PC-3 (cell line): ENCODE measurements around the gene ENO1. TPM values are rescaled to one million over a fixed set of nuclear protein-coding genes. Genes with fewer than 3 reads are reported as not detected.
"Not testable (repeated sequence)": the region's sequence is repeated elsewhere in the genome, so short reads cannot be mapped to it uniquely, and the experiment has no call there.

Experiments used
- ATAC-seq: fragments of 200-7000 bp; cut with Tn5 transposase; 2 replicates; pipeline ENCODE4 v1.9.1; 2020; ENCODE audit warnings: mild to moderate bottlenecking, moderate library complexity
- BruUV-seq: library from RNA; stranded (reverse); fragments of 400-500 nt; replicated peaks from 2 replicates; lab custom pipeline; 2021; lab: Mats Ljungman, UMichigan
- CTCF ChIA-PET: fragments of 300-600 bp; sonication (Branson Sonifier 250); formaldehyde crosslinking; loops from one replicate; lab custom pipeline; 2022; ENCODE audit warnings: antibody characterized with exemption; lab: Charles Lee
- POLR2A ChIA-PET: fragments of 300-600 bp; sonication (Branson Sonifier 250); formaldehyde crosslinking; loops from one replicate; lab custom pipeline; 2022; ENCODE audit warnings: antibody characterized with exemption; ENCODE audit not compliant: unreplicated experiment; lab: Charles Lee
- DNase-seq: peaks from one replicate; pipeline ENCODE4 v3.0.0-alpha.2; 2015
- H2AFZ ChIP-seq: fragments of 300-600 bp; sonication (generic); 2 replicates; pipeline ENCODE4 v1.6.0; 2016; ENCODE audit warnings: antibody characterized with exemption, low read length
- H3F3A ChIP-seq: fragments of 300-600 bp; sonication (generic); one replicate; pipeline ENCODE4 v1.6.0; 2017; ENCODE audit warnings: antibody characterized with exemption, low read length, control low read depth, mild to moderate bottlenecking; ENCODE audit not compliant: unreplicated experiment
- H3K27ac ChIP-seq: fragments of 300-600 bp; sonication (generic); 2 replicates; pipeline ENCODE4 v1.5.1; 2016; ENCODE audit warnings: mild to moderate bottlenecking, low read length
- H3K27me3 ChIP-seq: fragments of 300-600 bp; sonication (generic); 2 replicates; pipeline ENCODE4 v1.6.1; 2016; ENCODE audit warnings: low read length, mixed read lengths
- H3K36me3 ChIP-seq: fragments of 300-600 bp; sonication (generic); 2 replicates; pipeline ENCODE4 v1.6.1; 2016; ENCODE audit warnings: low read depth, mixed run types, low read length, mixed read lengths
- H3K4me1 ChIP-seq: fragments of 300-600 bp; sonication (generic); 2 replicates; pipeline ENCODE4 v1.5.1; 2016; ENCODE audit warnings: low read length; ENCODE audit not compliant: insufficient read depth
- H3K4me2 ChIP-seq: fragments of 300-600 bp; sonication (generic); 2 replicates; pipeline ENCODE4 v1.6.0; 2016; ENCODE audit warnings: low read length
- H3K4me3 ChIP-seq: fragments of 300-600 bp; sonication (generic); 2 replicates; pipeline ENCODE4 v1.5.1; 2016; ENCODE audit warnings: mild to moderate bottlenecking, low read length, mixed read lengths
- H3K79me2 ChIP-seq: fragments of 300-600 bp; sonication (generic); 2 replicates; pipeline ENCODE4 v1.6.1; 2017; ENCODE audit warnings: low read length, mixed read lengths
- H3K9ac ChIP-seq: fragments of 300-600 bp; sonication (generic); 2 replicates; pipeline ENCODE4 v1.6.0; 2016; ENCODE audit warnings: mild to moderate bottlenecking, low read length
- H3K9me2 ChIP-seq: fragments of 300-600 bp; sonication (generic); replicated peaks from 2 replicates; pipeline ENCODE4 v1.6.1; 2016; ENCODE audit warnings: mixed run types, low read length, mixed read lengths
- H3K9me3 ChIP-seq: fragments of 300-600 bp; sonication (generic); 2 replicates; pipeline ENCODE4 v1.6.1; 2016; ENCODE audit warnings: low read length, mixed read lengths
- H4K20me1 ChIP-seq: fragments of 300-600 bp; sonication (generic); 2 replicates; pipeline ENCODE4 v1.6.1; 2016; ENCODE audit warnings: low read length, mixed read lengths
- CTCF ChIP-seq: fragments of 300-600 bp; sonication (generic); conservative IDR thresholded peaks from 2 replicates; pipeline ENCODE4 v1.5.1; 2017; ENCODE audit warnings: antibody characterized with exemption, low read depth, mild to moderate bottlenecking, low read length
- EZH2 ChIP-seq: fragments of 300-600 bp; sonication (generic); IDR thresholded peaks from one replicate; pipeline ENCODE4 v1.6.1; 2017; ENCODE audit warnings: antibody characterized with exemption, mild to moderate bottlenecking, low read length; ENCODE audit not compliant: unreplicated experiment
- EZH2phosphoT487 ChIP-seq: fragments of 300-600 bp; sonication (generic); IDR thresholded peaks from 2 replicates; pipeline ENCODE4 v1.6.1; 2018; ENCODE audit warnings: mild to moderate bottlenecking, antibody characterized with exemption, low read length, borderline replicate concordance
- intact Hi-C: fragments of 100-400 bp; cut with micrococcal nuclease; formaldehyde crosslinking; loops from 2 replicates; pipeline ENCODE4 v1.9.0; 2023
- total RNA-seq: library from RNA; depleted of rRNA; stranded (reverse); fragments of >200 nt; gene quantifications from 2 replicates; pipeline ENCODE4 v1.2.3, GENCODE V29; 2014

The ENO1 gene
- total RNA-seq, 1 experiment from 2014 or later, result 3,712 TPM

- BruUV-seq, result no TSS peak
- POLR2A ChIA-PET, result no interaction called here
These were observed 57.4 kb downstream of the ENO1 start for GRCh38 chr1:8821084-8821483.

GRCh38 chr1:8818789-8819188, 59.7 kb downstream of the ENO1 start:
- H2AFZ ChIP-seq, H3K9me3 ChIP-seq, CTCF ChIA-PET, BruUV-seq, H3K9ac ChIP-seq, intact Hi-C loops, H3K27ac ChIP-seq, DNase-seq, POLR2A ChIA-PET, ATAC-seq, H3K9me2 ChIP-seq, H3K36me3 ChIP-seq, H4K20me1 ChIP-seq, H3K27me3 ChIP-seq: not testable (repeated sequence)
- Histone ChIP-seq H3K4me3 (peak overlapping the region; percentile 70), H3K4me2 (peak overlapping the region; percentile 80), H3F3A (peaks cover 13% of the 10 kb centered on the region), H3K4me1 (peaks cover 55% of the 10 kb centered on the region), H3K79me2 (peaks cover 36% of the 10 kb centered on the region)

More at GRCh38 chr1:8821084-8821483, 57.4 kb downstream of the ENO1 start:
- Histone ChIP-seq H3K9ac (no peak overlapping the region), H2AFZ (no peak overlapping the region), H3K27me3 (no peaks in the 10 kb centered on the region), H3K4me2 (no peak overlapping the region), H3K79me2 (peaks cover 13% of the 10 kb centered on the region), H3K36me3 (no peaks in the 10 kb centered on the region), H3K4me1 (peaks cover 43% of the 10 kb centered on the region), H3F3A (peaks cover 13% of the 10 kb centered on the region), H4K20me1 (no peaks in the 10 kb centered on the region), H3K27ac (no peak overlapping the region), H3K9me3 (no peaks in the 10 kb centered on the region), H3K4me3 (no peak overlapping the region), H3K9me2 (no peaks in the 10 kb centered on the region)
- no peak for TF ChIP-seq EZH2
- TF ChIP-seq CTCF, result no peak
- TF ChIP-seq EZH2phosphoT487, result no peak
- DNase-seq (no peak), ATAC-seq (no peak)
- CTCF ChIA-PET, result no interaction called here
- intact Hi-C loops, result loop anchor here (5.0 kb wide), 1 partner anchor 34 kb away; no protein-coding TSS in a partner anchor

DNA sequence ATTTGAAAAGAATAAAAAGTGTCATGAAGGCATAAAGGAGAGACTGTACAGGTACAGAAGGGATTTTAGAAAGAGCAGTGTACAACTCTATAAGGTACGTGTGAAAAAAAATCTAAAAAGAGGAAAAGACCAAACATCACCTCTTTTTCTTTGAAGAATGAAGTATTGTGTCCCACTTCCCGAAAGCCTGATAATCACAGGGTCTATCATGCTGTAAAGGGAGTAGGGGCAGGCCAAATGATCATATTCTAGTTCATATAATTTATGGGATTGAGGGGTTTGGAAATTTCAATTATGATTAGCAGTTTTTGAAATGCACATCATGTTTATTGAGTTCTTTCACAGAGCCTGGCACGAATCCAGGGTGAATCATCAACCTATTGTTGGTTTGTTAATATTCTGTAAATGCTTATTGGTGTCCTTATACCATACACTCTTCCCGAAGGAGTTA, 60.1 kb downstream of the ENO1 start:
- no peaks in the 10 kb centered on the region for H3K9me2 ChIP-seq
- no peaks in the 10 kb centered on the region for H4K20me1 ChIP-seq
- H3K27ac ChIP-seq, result peak overlapping the region; percentile 71
- H3K4me3 ChIP-seq, result peak overlapping the region; percentile 70
- ChIA-PET CTCF (no interaction called here), POLR2A (no interaction called here)
- H3K4me1 ChIP-seq, result peaks cover 55% of the 10 kb centered on the region
- peak; percentile 92 for DNase-seq
- H3K9ac ChIP-seq, result peak overlapping the region; percentile 70
- peak overlapping the region; percentile 82 for H2AFZ ChIP-seq
- no peak for TF ChIP-seq CTCF
- no peak for TF ChIP-seq EZH2phosphoT487
- TF ChIP-seq EZH2, result no peak
- ATAC-seq, result peak; percentile 17; the same call in 1 of the 2 replicates
- H3K36me3 ChIP-seq, result no peaks in the 10 kb centered on the region
- peaks cover 40% of the 10 kb centered on the region for H3K79me2 ChIP-seq
- H3K9me3 ChIP-seq, result no peaks in the 10 kb centered on the region
- BruUV-seq, result TSS peak; percentile 87
- no peaks in the 10 kb centered on the region for H3K27me3 ChIP-seq
- peak overlapping the region; percentile 80 for H3K4me2 ChIP-seq
- H3F3A ChIP-seq, result peaks cover 13% of the 10 kb centered on the region
- intact Hi-C loops, result no loop called here
